ENCODE data around the gene TEKT5. TPM values are rescaled to one million over a fixed set of nuclear protein-coding genes. Genes with fewer than 3 reads are reported as not detected.
A peak's percentile ranks its signal among the peaks of the same experiment; 100 is the strongest.
"Not testable (repeated sequence)": the region's sequence is repeated elsewhere in the genome, so short reads cannot be mapped to it uniquely, and the experiment has no call there.

TEKT5 gene
- total RNA-seq, 8 experiments from 2014 or later: 0.22 to 1.1 (median 0.69) TPM; not detected in 4

DNA sequence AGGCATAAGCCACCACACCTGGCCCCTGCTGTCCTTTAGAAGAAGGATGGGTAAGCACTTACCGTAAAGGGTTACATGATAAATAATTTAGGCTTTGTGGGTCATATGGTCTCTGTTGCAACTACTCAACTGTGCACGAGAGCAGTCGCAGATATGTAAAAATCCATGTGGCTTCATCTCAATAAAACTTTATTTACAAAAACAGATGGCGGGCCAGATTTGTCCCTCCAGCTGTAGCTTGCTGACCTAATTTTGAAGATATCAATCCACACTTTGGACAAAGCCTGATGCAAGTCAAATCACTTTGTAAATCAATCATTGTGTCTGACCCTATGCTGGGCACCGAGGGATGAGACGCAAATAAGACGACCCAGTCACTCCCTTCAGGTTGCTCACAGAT, 12.1 kb downstream of the TEKT5 start:
- 60 to 97% (median 93%) methylated on average over 1 to 7 of the region's 7 CpGs; no CpG with 5 or more reads in 3 of the 10 experiments for WGBS, 10 experiments
- Histone ChIP-seq H3K27ac (no peak overlapping the region), H3K4me1 (replicated peaks in 1 of 2) (peaks cover 9 to 11% of the 10 kb centered on the region in 2 donors), H3K4me3 (no peak overlapping the region)
- ATAC-seq (replicated peaks in 6 of 8): no peak
- in situ Hi-C loops (cut with MboI; ENCODE audit: low pct_unique_long_range_greater_than_20kb in 2 of 9, low sequenced_read_pairs in 9 of 9, unreplicated experiment in 9 of 9): no loop called here

DNA sequence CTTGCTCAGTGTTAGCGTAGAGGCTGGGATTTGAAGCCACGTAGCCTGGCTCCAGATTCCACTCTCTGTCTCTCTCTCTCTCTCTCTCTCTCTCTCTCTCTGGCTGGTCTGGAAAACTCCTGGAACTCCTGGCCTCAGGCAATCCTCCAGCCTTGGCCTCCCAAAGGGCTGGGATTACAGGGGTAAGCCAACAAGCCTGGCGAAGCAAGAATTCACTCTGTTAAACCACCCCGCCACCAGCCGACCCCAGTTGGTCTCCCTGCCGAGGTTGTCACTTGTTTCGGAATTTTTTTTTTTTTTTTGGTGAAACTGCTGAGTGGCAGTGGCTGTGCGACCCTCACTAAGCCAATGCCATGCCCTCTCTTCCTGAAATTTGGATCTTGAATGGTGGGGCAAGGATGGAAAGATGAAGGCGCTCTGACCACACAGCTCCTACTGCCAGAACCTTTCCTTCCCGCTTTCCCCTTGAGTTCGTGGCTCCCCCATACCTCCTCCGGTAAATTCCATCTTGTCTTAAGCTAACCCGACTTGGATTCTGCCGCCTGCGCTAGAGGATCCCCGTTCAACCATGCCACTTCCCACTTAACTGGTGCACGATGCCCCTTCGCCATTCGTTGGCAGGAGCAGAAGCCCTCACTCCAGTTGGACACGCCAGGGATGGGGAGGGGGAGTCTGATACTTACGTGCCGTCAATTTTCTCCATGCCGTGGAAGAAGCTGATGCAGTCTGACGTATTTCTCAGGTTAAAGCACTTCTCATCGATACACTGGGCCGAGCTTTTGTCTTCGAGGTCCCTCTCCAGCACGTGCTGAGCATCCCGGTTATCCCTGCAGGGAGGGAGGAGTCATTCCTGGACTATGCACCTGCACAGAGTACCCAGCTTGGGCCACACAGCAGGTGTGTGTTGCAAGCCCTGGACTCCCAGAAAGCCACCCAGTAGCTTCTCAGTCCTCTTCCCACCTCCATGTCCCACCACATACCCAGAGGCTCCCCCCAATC, 13.1 kb downstream of the TEKT5 start:
- no peak overlapping the region for H3K4me3 ChIP-seq
- WGBS, 10 experiments: 50 to 100% (median 84%) methylated on average over 1 to 15 of the region's 29 CpGs; no CpG with 5 or more reads in 1 of the 10 experiments
- in situ Hi-C loops (cut with MboI; ENCODE audit: low pct_unique_long_range_greater_than_20kb in 2 of 9, low sequenced_read_pairs in 9 of 9, unreplicated experiment in 9 of 9): no loop called here
- no peak overlapping the region for H3K27ac ChIP-seq
- ATAC-seq (replicated peaks in 6 of 8): no peak
- H3K4me1 ChIP-seq (replicated peaks in 1 of 2): peaks cover 9 to 11% of the 10 kb centered on the region in 2 donors

DNA sequence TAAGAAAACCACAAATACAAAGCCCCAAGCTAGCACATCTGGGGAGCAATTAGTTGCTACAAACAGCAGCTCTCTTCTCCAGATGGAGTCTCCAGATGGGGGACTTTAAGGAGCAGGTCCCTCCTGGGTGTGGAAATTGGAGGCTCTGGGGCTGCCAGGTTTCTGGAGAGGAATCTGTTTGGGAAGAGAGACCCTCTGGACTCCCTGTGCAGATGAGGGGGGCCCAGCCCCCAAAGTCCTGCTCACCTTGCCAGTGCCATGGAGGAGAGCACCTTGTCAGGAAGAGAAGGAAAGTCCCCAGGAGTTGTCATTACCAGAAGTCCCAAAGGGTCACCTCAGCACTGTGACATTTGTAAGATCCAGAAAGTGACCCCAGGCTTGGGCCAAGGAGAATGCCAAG, 14.8 kb downstream of the TEKT5 start:
- Histone ChIP-seq H3K4me1 (replicated peaks in 1 of 2) (peaks cover 9 to 11% of the 10 kb centered on the region in 2 donors), H3K27ac (no peak overlapping the region), H3K4me3 (no peak overlapping the region)
- in situ Hi-C loops (cut with MboI; ENCODE audit: low pct_unique_long_range_greater_than_20kb in 2 of 9, low sequenced_read_pairs in 9 of 9, unreplicated experiment in 9 of 9): no loop called here
- no peak for ATAC-seq (replicated peaks in 6 of 8)

DNA sequence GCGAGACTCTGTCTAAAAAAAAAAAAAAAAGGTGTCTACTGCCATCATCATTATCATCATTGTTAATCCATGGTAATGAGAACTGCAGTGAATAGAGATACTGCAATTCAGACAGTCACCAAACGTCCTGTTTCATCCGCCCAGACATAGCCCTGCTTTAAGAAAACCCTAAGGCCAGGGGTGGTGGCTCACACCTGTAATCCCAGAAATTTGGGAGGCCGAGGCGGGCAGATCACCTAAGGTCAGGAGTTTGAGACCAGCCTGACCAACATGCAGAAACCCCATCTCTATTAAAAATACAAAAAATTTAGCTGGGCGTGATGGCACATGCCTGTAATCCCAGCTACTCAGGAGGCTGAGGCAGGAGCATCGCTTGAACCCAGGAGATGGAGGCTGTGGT, 15.3 kb downstream of the TEKT5 start:
- peak overlapping the region; percentile 46 to 85 for H3K27ac ChIP-seq
- ATAC-seq (replicated peaks in 6 of 8); in situ Hi-C loops (cut with MboI; ENCODE audit: low pct_unique_long_range_greater_than_20kb in 2 of 9, low sequenced_read_pairs in 9 of 9, unreplicated experiment in 9 of 9); H3K4me3 ChIP-seq: not testable (repeated sequence)
- WGBS, 10 experiments: 20 to 100% (median 72%) methylated on average over 1 to 6 of the region's 7 CpGs; no CpG with 5 or more reads in 4 of the 10 experiments
- peaks cover 9 to 11% of the 10 kb centered on the region in 2 donors for H3K4me1 ChIP-seq (replicated peaks in 1 of 2)

DNA sequence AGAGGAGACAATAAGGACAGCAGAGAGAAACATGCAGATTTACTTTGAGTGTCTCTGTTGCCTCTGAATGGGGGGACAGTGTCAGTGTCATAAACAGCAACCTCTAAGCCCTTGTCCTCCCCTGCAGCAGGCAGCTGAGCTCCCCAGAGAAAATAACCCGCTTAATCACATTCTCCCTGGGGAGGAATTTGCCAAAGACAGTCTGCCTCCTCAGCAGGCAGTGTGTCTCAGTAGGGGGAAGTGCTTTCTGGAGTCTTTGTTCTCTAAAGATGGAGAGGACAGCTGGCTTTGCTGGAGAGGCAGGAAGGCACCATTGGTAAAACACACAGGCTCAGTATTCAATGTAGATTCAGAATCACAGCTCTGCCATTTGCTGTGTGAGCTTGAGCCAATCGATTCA, 16.1 kb downstream of the TEKT5 start:
- Histone ChIP-seq H3K4me1 (replicated peaks in 1 of 2) (peaks cover 9 to 11% of the 10 kb centered on the region in 2 donors), H3K4me3 (no peak overlapping the region), H3K27ac (peak overlapping the region; percentile 46 to 85)
- ATAC-seq (replicated peaks in 6 of 8): peak in 5 of 8 experiments; percentile 59 to 98 (median 97)
- WGBS, 10 experiments: 0 to 83% (median 26%) methylated on average over 1 to 2 of the region's 2 CpGs; no CpG with 5 or more reads in 4 of the 10 experiments
- in situ Hi-C loops (cut with MboI; ENCODE audit: low pct_unique_long_range_greater_than_20kb in 2 of 9, low sequenced_read_pairs in 9 of 9, unreplicated experiment in 9 of 9): no loop called here

DNA sequence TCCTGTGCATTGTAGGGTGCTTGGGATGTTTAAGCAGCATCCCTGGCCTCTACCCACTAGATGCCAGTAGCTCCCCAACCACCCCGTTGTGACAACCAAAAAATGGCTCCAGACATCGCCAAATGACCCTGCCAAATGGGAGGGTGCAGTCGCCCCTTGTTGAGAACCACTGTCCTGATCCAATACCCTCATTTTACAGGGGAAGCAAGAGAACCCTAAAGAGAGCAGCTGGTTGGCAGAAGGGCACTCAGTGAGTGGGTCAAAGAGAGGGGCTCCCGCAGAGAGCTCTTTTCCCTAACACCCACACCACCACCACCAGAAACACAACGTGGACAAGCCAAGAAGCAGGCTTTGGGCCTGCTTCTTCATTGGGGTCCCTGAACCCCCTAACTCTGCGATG, 18.4 kb downstream of the TEKT5 start:
- ATAC-seq (replicated peaks in 6 of 8): no peak
- Histone ChIP-seq H3K27ac (no peak overlapping the region), H3K4me1 (replicated peaks in 1 of 2) (peaks cover 9 to 11% of the 10 kb centered on the region in 2 donors), H3K4me3 (no peak overlapping the region)
- in situ Hi-C loops (cut with MboI; ENCODE audit: low pct_unique_long_range_greater_than_20kb in 2 of 9, low sequenced_read_pairs in 9 of 9, unreplicated experiment in 9 of 9): no loop called here
- WGBS, 10 experiments: 80 to 100% (median 92%) methylated on average over 1 to 4 of the region's 6 CpGs; no CpG with 5 or more reads in 7 of the 10 experiments

DNA sequence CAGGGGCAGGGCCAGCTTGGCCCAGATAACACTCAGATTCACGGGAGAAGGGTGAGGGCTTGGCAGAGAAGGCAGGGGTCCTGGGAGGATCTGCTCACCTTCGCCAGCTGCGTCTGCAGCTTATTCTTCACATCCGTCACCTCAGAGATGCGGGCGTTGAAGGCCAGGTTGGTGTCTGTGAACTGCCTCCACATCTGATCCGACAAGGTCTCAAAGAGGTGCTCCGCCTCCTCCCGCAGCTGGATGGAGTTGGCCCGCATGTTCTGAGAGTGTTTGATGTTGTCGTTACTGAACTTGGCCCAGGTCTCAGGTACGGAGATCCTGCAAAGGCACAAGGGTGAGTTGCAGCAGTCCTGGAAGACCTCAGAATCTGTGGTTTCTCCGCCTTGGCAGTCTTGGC, 18.9 kb downstream of the TEKT5 start:
- H3K4me3 ChIP-seq: no peak overlapping the region
- peaks cover 9 to 11% of the 10 kb centered on the region in 2 donors for H3K4me1 ChIP-seq (replicated peaks in 1 of 2)
- ATAC-seq (replicated peaks in 6 of 8): no peak
- H3K27ac ChIP-seq: no peak overlapping the region
- in situ Hi-C loops (cut with MboI; ENCODE audit: low pct_unique_long_range_greater_than_20kb in 2 of 9, low sequenced_read_pairs in 9 of 9, unreplicated experiment in 9 of 9): no loop called here
- 86 to 100% (median 89%) methylated on average over 1 to 8 of the region's 13 CpGs; no CpG with 5 or more reads in 7 of the 10 experiments for WGBS, 10 experiments

DNA sequence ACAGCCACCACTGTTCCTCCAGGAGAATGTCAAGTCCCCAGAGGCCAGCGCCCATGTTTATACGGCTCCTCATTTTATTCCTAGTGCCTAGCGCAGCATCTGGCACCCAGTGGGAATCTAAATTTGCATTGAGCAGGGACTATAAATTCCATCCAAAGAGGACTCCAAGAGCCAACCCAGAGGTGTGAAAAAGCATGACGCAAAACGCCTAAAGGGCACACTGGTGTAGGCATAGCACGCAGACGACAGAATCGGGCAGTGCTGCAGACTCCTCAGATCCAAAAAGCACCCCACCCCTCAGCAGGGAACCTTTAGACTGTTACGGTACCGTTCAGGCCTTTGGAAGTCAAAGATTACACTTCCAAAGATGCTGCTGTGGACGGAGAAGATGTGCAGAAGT, 19.5 kb downstream of the TEKT5 start:
- no peak overlapping the region for H3K27ac ChIP-seq
- WGBS, 10 experiments: 60 to 100% (median 83%) methylated on average over 1 to 11 of the region's 11 CpGs; no CpG with 5 or more reads in 3 of the 10 experiments
- ATAC-seq (replicated peaks in 6 of 8): peak in 1 of 8 experiments; percentile 38
- peaks cover 9 to 11% of the 10 kb centered on the region in 2 donors for H3K4me1 ChIP-seq (replicated peaks in 1 of 2)
- in situ Hi-C loops (cut with MboI; ENCODE audit: low pct_unique_long_range_greater_than_20kb in 2 of 9, low sequenced_read_pairs in 9 of 9, unreplicated experiment in 9 of 9): no loop called here
- no peak overlapping the region for H3K4me3 ChIP-seq

DNA sequence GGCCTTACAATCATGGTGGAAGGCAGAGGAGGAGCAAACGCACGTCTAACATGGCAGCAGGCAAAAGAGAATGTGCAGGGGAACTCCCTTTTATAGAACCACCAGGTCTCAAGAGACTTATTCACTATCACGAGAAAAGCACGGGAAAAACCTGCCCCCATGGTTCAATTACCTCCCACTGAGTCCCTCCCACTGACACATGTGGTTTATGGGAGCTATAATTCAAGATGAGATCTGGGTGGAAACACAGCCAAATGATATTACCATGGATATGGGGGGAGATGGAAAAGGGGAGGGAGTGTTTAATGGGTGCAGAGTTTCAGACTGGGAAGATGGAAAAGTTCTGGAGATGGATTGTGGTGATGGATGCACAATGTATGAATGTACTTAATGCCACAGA, 23.0 kb downstream of the TEKT5 start:
- in situ Hi-C loops (cut with MboI; ENCODE audit: low pct_unique_long_range_greater_than_20kb in 2 of 9, low sequenced_read_pairs in 9 of 9, unreplicated experiment in 9 of 9): no loop called here
- H3K4me1 ChIP-seq (replicated peaks in 1 of 2): no peaks in the 10 kb centered on the region
- WGBS, 10 experiments: 0 to 80% (median 46%) methylated on average over 1 to 4 of the region's 4 CpGs; no CpG with 5 or more reads in 4 of the 10 experiments
- H3K4me3 ChIP-seq: no peak overlapping the region
- ATAC-seq (replicated peaks in 6 of 8): no peak
- no peak overlapping the region for H3K27ac ChIP-seq

DNA sequence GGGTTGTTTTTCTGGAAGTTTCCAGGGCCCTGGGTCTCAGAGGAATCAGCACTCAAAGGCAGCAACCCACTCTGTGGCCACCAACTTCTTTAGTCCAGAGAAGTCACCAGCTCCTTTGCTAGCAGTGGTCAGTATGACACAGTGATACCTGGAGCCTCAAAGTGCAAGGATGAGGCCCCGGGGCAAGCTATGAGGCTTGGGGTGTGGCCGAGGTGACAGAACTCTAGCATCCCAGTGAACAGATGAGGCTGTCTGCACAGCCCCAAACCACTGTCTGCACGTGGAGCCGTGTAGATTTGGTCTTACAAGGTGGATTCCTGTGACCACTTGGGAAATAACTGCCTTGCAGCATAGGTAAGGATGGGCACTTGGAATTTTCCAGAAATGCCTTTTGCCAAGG, 24.9 kb downstream of the TEKT5 start:
- 20 to 89% (median 40%) methylated on average over 1 to 4 of the region's 4 CpGs; no CpG with 5 or more reads in 7 of the 10 experiments for WGBS, 10 experiments
- in situ Hi-C loops (cut with MboI; ENCODE audit: low pct_unique_long_range_greater_than_20kb in 2 of 9, low sequenced_read_pairs in 9 of 9, unreplicated experiment in 9 of 9): no loop called here
- Histone ChIP-seq H3K27ac (no peak overlapping the region), H3K4me3 (no peak overlapping the region), H3K4me1 (replicated peaks in 1 of 2) (no peaks in the 10 kb centered on the region)
- no peak for ATAC-seq (replicated peaks in 6 of 8)

DNA sequence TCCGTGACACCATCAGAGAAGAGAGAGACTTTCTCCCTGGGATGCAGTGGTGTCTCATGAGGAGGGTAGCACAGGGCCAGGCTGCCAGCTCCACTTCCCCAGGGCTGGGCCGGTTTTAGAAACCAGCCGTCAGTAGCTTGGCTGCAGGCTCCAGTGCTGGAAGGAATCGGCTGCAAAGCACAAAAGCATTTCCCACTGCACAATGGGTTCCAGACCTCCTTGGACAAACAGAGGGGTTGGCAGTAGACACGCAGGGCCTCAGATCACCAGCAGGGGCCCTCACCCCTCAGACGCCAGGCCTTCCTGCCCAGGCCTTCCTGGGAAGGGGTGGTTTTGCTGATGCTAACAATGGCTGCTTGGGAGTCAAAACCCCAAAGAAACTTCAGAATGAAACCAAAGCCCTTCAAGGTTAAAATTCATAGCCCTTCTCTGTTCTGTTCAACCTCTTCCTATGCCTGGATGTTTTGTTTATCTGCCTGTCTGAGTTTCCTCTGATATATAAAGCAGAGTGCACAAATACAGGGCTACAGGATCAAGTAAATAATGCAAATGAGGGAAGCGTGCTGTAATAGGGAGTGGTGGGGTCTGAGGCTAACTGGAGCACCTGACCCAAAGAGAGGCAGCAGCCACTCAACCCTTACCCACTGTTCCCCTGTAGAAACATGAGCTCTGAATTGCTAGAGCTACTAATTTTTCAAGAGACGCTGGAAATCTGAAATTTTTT, 26.2 kb downstream of the TEKT5 start:
- peak in 4 of 8 experiments; percentile 39 to 92 (median 48) for ATAC-seq (replicated peaks in 6 of 8)
- WGBS, 10 experiments: 23 to 86% (median 55%) methylated on average over 1 to 7 of the region's 8 CpGs; no CpG with 5 or more reads in 2 of the 10 experiments
- H3K4me3 ChIP-seq: no peak overlapping the region
- H3K27ac ChIP-seq: no peak overlapping the region
- H3K4me1 ChIP-seq (replicated peaks in 1 of 2): no peaks in the 10 kb centered on the region
- in situ Hi-C loops (cut with MboI; ENCODE audit: low pct_unique_long_range_greater_than_20kb in 2 of 9, low sequenced_read_pairs in 9 of 9, unreplicated experiment in 9 of 9): no loop called here

DNA sequence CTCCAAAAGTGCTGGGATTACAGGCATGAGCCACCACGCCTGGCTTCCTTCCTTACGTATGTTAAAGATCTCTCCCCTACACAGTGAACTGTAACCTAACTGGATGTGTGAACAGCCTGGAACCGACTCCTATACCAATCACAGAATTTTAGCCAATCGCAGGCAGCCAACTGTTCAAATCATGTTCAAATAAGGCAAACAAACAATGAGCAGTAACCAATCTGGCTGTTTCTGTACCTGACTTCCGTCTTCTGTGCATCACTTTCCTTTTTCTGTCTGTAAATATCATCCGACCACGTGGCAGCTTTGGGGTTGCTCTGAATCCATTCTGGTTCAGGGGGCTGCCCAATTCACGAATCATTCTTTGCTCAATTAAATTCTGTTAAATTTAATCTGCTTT, 27.5 kb downstream of the TEKT5 start:
- WGBS, 10 experiments: 60 to 100% (median 87%) methylated on average over 1 to 8 of the region's 8 CpGs

DNA sequence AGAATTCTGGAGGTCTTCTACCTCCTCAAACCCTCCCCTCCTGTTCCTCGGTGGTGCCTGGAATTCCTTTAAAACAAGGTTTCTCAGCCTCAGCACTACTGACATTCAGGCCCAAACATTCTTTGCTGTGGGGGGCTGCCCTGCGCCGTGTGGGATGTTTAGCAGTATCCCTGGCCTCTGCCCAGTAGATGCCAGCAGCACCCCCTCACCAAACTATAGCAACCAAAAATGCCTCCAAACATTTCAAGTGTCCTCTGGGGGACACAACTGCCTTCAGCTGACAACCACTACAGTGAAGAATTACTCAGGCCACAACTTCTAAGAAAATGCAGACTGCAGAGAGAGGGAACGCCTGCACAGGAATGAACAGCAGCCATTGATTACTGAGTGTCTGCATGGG, 28.4 kb downstream of the TEKT5 start:
- in situ Hi-C loops (cut with MboI; ENCODE audit: low pct_unique_long_range_greater_than_20kb in 2 of 9, low sequenced_read_pairs in 9 of 9, unreplicated experiment in 9 of 9): no loop called here
- Histone ChIP-seq H3K4me1 (replicated peaks in 1 of 2) (no peaks in the 10 kb centered on the region), H3K27ac (no peak overlapping the region), H3K4me3 (no peak overlapping the region)
- WGBS, 10 experiments: 53 to 100% (median 86%) methylated on average over 1 to 3 of the region's 4 CpGs; no CpG with 5 or more reads in 3 of the 10 experiments
- peak in 3 of 8 experiments; percentile 19 to 75 (median 24) for ATAC-seq (replicated peaks in 6 of 8)

More for the DNA sequence above, 27.5 kb downstream of the TEKT5 start:
- in situ Hi-C loops (cut with MboI; ENCODE audit: low pct_unique_long_range_greater_than_20kb in 2 of 9, low sequenced_read_pairs in 9 of 9, unreplicated experiment in 9 of 9): no loop called here
- Histone ChIP-seq H3K4me3 (no peak overlapping the region), H3K4me1 (replicated peaks in 1 of 2) (no peaks in the 10 kb centered on the region), H3K27ac (no peak overlapping the region)
- ATAC-seq (replicated peaks in 6 of 8): no peak
